ENCODE data around the gene PRR11.

GRCh38 chr17:59111539-59111938 lies 44.0 kb upstream of the PRR11 start:
- TF ChIP-seq CTCF (conservative IDR thresholded peaks at IDR 0.05; ENCODE audit: low read depth, low read length) (no peak), MAZ (IDR thresholded peaks at IDR 0.05; ENCODE audit: borderline replicate concordance, low read depth, low read length) (no peak), RFX5 (IDR thresholded peaks at IDR 0.05; ENCODE audit: low read depth, low read length) (no peak)
